MG63 (cell line): Measurements from ENCODE around the gene PFKM. TPM values are rescaled to one million over a fixed set of nuclear protein-coding genes. Genes with fewer than 3 reads are reported as not detected.

Experiments used
- DNase-seq: peaks from one replicate; pipeline ENCODE4 v3.0.0-alpha.2; 2020
- H3K27me3 ChIP-seq: fragments of 250-450 bp; sonication (Bioruptor Pico); 2 replicates; pipeline ENCODE4 v1.5.1; 2020; ENCODE audit warnings: mild to moderate bottlenecking, moderate library complexity
- H3K36me3 ChIP-seq: fragments of 250-450 bp; sonication (Bioruptor Pico); 2 replicates; pipeline ENCODE4 v1.5.1; 2020; ENCODE audit warnings: mild to moderate bottlenecking, moderate library complexity
- H3K4me3 ChIP-seq: fragments of 250-450 bp; sonication (Bioruptor Pico); 2 replicates; pipeline ENCODE4 v1.5.1; 2020; ENCODE audit warnings: mild to moderate bottlenecking, moderate library complexity
- H3K9me3 ChIP-seq: fragments of 250-450 bp; sonication (Bioruptor Pico); 2 replicates; pipeline ENCODE4 v1.5.1; 2020; ENCODE audit warnings: mild to moderate bottlenecking, moderate library complexity
- total RNA-seq: library from RNA; depleted of rRNA; stranded (reverse); fragments of >200 nt; shearing (Covaris generic); gene quantifications from 2 replicates; pipeline ENCODE4 v1.2.3, GENCODE V29; 2014; ENCODE audit warnings: low replicate concordance; rRNA removed

The PFKM gene
- total RNA-seq, 1 experiment from 2014 or later: 64.7 TPM

GRCh38 chr12:48189331-48190125, 70.4 kb downstream of the PFKM start:
- peak; percentile 36 for DNase-seq
- no peaks in the 10 kb centered on the region for H3K9me3 ChIP-seq
- H3K4me3 ChIP-seq: no peak overlapping the region
- no peaks in the 10 kb centered on the region for H3K36me3 ChIP-seq
- peaks cover 35% of the 10 kb centered on the region for H3K27me3 ChIP-seq

GRCh38 chr12:48191096-48191495, 71.9 kb downstream of the PFKM start:
- Histone ChIP-seq H3K27me3 (peaks cover 28% of the 10 kb centered on the region), H3K9me3 (no peaks in the 10 kb centered on the region), H3K4me3 (no peak overlapping the region), H3K36me3 (no peaks in the 10 kb centered on the region)
- DNase-seq: no peak

DNA sequence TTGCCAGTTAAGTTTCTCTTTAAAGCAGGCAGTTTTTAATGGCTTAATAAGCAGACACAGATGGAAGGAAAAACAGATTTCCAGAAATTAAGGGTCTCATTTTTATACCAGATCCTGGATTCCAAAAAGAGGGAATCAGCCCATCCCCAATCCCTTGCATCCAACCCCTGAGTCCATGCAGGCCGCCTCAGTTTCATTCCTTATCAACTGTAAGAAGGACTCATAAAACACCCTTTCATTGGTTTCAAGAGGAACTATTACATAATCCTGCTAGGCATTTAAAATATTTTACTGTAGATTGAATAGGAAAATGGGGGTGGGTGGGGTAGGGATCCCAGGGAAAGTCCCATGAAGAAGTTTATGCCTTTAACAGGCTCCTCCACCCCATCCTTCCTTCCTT, 73.7 kb downstream of the PFKM start:
- Histone ChIP-seq H3K36me3 (no peaks in the 10 kb centered on the region), H3K4me3 (no peak overlapping the region), H3K9me3 (no peaks in the 10 kb centered on the region), H3K27me3 (peaks cover 24% of the 10 kb centered on the region)
- no peak for DNase-seq

DNA sequence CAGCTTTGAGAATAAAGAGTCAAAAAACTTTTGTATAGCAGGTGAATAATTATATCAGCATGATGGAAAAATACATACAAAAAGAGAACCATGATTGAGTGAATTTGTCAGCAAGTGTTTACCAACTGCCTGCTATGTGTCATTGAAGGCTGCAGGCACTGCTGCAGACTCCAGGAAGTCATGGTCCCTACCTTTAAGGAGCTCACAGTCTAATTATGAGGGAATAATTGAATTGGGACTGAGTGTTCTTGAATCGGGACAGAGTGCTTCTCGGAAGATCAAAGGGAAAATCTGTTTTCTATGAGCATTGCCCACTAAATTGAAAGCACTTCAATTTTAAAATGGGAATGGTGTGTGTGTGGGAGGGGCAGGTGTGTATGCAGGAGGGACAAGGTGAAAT, 74.5 kb downstream of the PFKM start:
- DNase-seq: no peak
- peaks cover 24% of the 10 kb centered on the region for H3K27me3 ChIP-seq
- no peaks in the 10 kb centered on the region for H3K9me3 ChIP-seq
- H3K4me3 ChIP-seq: no peak overlapping the region
- H3K36me3 ChIP-seq: no peaks in the 10 kb centered on the region

DNA sequence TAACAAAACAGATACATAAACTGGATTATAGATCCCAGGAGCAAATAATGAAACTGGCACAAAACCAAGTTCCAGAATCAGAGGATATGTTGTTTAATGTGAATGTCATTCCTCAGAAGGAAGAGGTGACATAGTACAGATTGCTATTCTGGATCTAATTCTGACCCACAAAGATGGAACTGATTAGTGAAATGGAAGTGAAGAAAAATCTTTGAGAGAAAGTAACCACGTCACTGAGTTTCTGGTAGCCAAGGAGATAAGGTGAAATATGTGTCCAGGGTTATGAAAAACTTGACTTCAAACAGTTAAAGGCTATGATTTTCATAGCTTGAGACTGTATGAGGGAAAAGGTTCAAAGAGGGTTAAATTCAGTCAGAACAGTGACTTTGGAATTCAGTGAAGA, 75.6 kb downstream of the PFKM start:
- H3K9me3 ChIP-seq: no peaks in the 10 kb centered on the region
- no peak overlapping the region for H3K4me3 ChIP-seq
- no peaks in the 10 kb centered on the region for H3K36me3 ChIP-seq
- DNase-seq: no peak
- peaks cover 24% of the 10 kb centered on the region for H3K27me3 ChIP-seq

Other genes with a start within 250 kb of the PFKM start
- 14.7 and 15.9 TPM in 2 replicates for gene VDR, start 214.4 kb upstream of the PFKM start, total RNA-seq
- 130 and 148 TPM in 2 replicates for gene TMEM106C, start 155.8 kb upstream of the PFKM start, total RNA-seq
- not detected in 2 replicates for gene COL2A1, start 114.9 kb upstream of the PFKM start, total RNA-seq
- 15.6 and 16.3 TPM in 2 replicates for gene SENP1, start 13.3 kb upstream of the PFKM start, total RNA-seq
- 31.3 and 79.9 TPM in 2 replicates for gene ASB8, start 38.2 kb downstream of the PFKM start, total RNA-seq
- gene CCDC184, start 64.3 kb downstream of the PFKM start, total RNA-seq: not detected in 2 replicates
- not detected in 2 replicates for gene OR10AD1, start 83.9 kb downstream of the PFKM start, total RNA-seq
- gene ZNF641, start 231.6 kb downstream of the PFKM start, total RNA-seq: 2.9 and 3.4 TPM in 2 replicates